PFSK-1 (cell line): ENCODE data around the gene IFI16.

Experiments
- POLR2AphosphoS5 ChIP-seq: IDR thresholded peaks from 2 replicates; pipeline ENCODE4 v1.6.1; 2012; ENCODE audit warnings: low read depth, mild to moderate bottlenecking, control low read depth, low read length, moderate library complexity
- REST ChIP-seq, 2 experiments: IDR thresholded peaks; 2 replicates each; pipeline versions ENCODE4 v1.6.1 to v1.8.0; 2011 to 2012; ENCODE audit warnings: low read depth in 2 of 2, low read length in 2 of 2, control low read depth in 1 of 2, inconsistent platforms in 1 of 2, mild to moderate bottlenecking in 1 of 2, moderate library complexity in 1 of 2; ENCODE audit not compliant: insufficient read depth in 1 of 2
- SIN3A ChIP-seq: IDR thresholded peaks from 2 replicates; pipeline ENCODE4 v1.6.1; 2012; ENCODE audit warnings: mild to moderate bottlenecking, low read length, moderate library complexity, borderline replicate concordance; ENCODE audit not compliant: insufficient read depth
- TAF1 ChIP-seq: IDR thresholded peaks from 2 replicates; pipeline ENCODE4 v1.6.1; 2012; ENCODE audit warnings: low read length, control low read depth, borderline replicate concordance; ENCODE audit not compliant: insufficient read depth

GRCh38 chr1:158969166-158969565, 40.5 kb upstream of the IFI16 start:
- TF ChIP-seq SIN3A (no peak), TAF1 (no peak), REST (IDR thresholded peaks at IDR 0.05; ENCODE audit: insufficient read depth in 1 of 2, low read depth in 2 of 2, low read length in 2 of 2) (no peak), POLR2AphosphoS5 (no peak)
